ENCODE data around the gene NSF. TPM values are rescaled to one million over a fixed set of nuclear protein-coding genes. Genes with fewer than 3 reads are reported as not detected.
"Not testable (repeated sequence)": the region's sequence is repeated elsewhere in the genome, so short reads cannot be mapped to it uniquely, and the experiment has no call there.

Gene NSF
- total RNA-seq: 18.7 TPM

DNA sequence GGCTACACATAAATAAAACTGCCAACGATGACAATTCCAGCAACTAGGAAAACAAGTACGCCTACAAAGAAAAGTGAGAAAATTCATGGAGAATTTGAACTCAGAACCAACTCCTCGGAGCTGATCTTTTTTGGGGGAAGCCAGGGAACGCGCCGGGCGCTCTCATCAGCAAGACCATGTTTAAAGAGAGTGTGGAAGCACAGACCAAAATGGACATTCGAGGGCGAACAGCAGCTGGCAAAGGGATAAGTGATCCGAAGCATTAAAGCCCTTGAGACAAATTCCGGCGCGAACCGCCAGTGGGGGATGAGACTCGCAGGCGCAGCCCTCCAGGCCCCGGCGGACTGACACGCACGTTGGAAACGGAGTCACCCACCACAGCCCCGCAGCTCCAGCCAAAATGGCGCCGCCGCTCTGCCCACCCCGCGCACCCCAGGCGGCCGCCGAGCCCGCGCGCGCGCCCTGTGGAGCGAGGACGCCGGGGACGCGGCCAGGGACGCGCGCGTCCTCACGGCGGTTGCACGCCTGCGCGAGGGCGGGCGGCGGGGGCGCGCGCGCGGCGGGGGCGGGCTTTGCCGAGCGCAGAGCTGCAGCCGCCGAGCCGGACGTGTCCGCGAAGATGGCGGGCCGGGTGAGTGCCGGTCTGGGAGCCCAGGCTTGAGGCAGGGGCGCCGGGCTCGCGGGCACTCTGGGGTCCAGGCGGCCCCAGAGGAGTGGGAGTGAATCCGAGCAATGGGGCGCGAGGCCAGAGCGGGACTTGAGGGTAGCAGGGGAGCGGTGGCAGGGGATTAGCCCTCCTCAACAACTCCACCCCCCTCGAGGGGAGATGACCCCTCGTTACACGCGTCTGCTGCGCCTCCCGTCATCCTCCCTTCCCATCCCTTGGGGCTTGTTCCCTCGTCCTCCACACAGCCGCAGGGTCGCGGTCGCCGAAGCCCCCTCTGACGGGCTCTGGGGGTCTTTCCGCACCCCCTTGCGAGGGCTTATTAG is at the start of gene NSF:
TSS of gene NSF (plus strand) at position 513 of the 990 bp plus-strand sequence. CDS start at position 620, 107 bp downstream.
- H3K4me1 ChIP-seq (ENCODE audit: insufficient read depth, low read length); H3K27me3 ChIP-seq (ENCODE audit: insufficient read depth, low read length); H3K9me3 ChIP-seq (ENCODE audit: low read depth, low read length); H3K4me3 ChIP-seq (ENCODE audit: low read length): not testable (repeated sequence)

DNA sequence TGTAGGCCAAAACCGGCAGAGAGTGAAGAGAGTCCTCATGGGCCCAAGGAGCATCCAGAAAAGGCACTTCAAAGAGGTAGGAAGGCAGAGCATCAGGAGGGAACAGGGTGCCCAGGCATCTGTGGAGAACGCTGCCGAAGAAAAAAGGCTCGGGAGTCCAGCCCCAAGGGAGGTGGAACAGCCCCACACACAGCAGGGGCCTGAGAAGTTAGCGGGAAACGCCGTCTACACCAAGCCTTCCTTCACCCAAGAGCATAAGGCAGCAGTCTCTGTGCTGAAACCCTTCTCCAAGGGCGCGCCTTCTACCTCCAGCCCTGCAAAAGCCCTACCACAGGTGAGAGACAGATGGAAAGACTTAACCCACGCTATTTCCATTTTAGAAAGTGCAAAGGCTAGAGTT is 41.9 kb upstream of the NSF start:
- H3K4me3 ChIP-seq (ENCODE audit: low read length); H3K4me1 ChIP-seq (ENCODE audit: insufficient read depth, low read length); H3K9me3 ChIP-seq (ENCODE audit: low read depth, low read length); H3K27me3 ChIP-seq (ENCODE audit: insufficient read depth, low read length): not testable (repeated sequence)

DNA sequence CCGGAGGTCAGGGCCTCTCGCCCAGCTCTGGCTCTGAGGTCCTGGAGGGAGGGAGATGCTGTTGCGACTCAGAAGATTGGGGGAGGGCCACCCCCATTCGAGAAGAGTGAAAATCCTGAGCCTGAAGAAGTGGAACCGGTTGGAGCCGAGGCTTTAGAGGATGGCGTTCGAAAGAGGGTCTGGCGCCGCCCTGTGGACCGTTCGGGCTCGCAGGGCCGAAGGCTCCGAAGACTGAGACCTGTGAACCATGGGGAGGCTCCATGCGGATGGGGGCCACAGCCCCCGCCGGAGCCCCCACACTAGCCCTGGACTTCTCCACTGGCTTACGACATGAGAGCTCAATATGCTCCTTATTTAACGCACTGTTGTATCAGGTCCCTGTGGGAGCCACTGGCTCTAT is 31.3 kb upstream of the NSF start:
- H3K4me3 ChIP-seq (ENCODE audit: low read length); H3K27me3 ChIP-seq (ENCODE audit: insufficient read depth, low read length); H3K4me1 ChIP-seq (ENCODE audit: insufficient read depth, low read length); H3K9me3 ChIP-seq (ENCODE audit: low read depth, low read length): not testable (repeated sequence)

- H3K9me3 ChIP-seq (ENCODE audit: low read depth, low read length); H3K4me3 ChIP-seq (ENCODE audit: low read length); H3K4me1 ChIP-seq (ENCODE audit: insufficient read depth, low read length); H3K27me3 ChIP-seq (ENCODE audit: insufficient read depth, low read length): not testable (repeated sequence)
These were observed 30.4 kb upstream of the NSF start for GRCh38 chr17:46560048-46560447.

- not testable (repeated sequence) for H3K9me3 ChIP-seq (ENCODE audit: low read depth, low read length); H3K4me3 ChIP-seq (ENCODE audit: low read length); H3K27me3 ChIP-seq (ENCODE audit: insufficient read depth, low read length); H3K4me1 ChIP-seq (ENCODE audit: insufficient read depth, low read length)
These were observed 24.2 kb upstream of the NSF start for GRCh38 chr17:46566284-46566683.

DNA sequence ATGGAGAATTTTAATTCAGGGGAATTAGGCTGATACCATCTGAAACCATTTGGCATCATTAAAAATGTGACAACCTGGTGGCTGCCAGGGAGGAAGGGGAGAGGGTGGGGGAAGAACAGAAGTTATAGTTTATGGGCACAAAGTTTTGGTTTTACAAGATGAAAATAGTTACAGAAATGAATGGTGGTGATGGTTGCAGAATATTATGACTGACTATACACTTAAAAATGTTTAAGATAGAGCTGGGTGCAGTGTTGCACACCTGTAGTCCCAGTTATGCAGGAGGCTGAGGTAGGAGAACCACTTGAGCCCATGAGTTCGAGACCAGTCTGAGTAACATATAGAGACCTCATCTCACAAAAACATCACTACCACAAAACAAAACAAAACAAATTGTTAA is 23.5 kb upstream of the NSF start:
- H3K27me3 ChIP-seq (ENCODE audit: insufficient read depth, low read length); H3K4me3 ChIP-seq (ENCODE audit: low read length); H3K4me1 ChIP-seq (ENCODE audit: insufficient read depth, low read length); H3K9me3 ChIP-seq (ENCODE audit: low read depth, low read length): not testable (repeated sequence)

GRCh38 chr17:46571796-46572195 is 18.7 kb upstream of the NSF start:
- H3K27me3 ChIP-seq (ENCODE audit: insufficient read depth, low read length); H3K4me3 ChIP-seq (ENCODE audit: low read length); H3K4me1 ChIP-seq (ENCODE audit: insufficient read depth, low read length); H3K9me3 ChIP-seq (ENCODE audit: low read depth, low read length): not testable (repeated sequence)

GRCh38 chr17:46579083-46580075 is 11.1 kb upstream of the NSF start, which contains the start of gene ARL17A:
TSS of gene ARL17A (minus strand) at chr17:46579691. CDS start at chr17:46576322, 3,369 bp downstream.
- not testable (repeated sequence) for H3K4me1 ChIP-seq (ENCODE audit: insufficient read depth, low read length)

DNA sequence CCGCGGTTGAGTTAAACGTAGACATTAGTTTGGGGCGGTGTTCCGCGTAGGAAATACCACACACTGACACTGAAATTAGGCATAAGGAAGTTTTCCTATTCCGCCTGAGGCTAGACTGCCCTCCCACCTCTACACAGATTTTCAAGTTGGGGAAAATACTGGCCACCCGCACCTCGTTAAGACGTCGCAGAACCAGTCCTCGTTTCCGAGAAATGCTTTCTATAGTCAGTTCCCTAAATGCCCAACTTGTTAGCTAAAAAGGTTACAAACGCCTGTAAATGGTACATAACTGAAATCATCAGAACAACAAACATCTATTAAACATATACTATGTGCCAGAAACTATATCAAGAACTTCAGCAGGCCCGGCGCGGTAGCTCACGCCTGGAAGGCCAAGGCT is 10.4 kb upstream of the NSF start:
- H3K27me3 ChIP-seq (ENCODE audit: insufficient read depth, low read length); H3K9me3 ChIP-seq (ENCODE audit: low read depth, low read length); H3K4me1 ChIP-seq (ENCODE audit: insufficient read depth, low read length); H3K4me3 ChIP-seq (ENCODE audit: low read length): not testable (repeated sequence)

More at GRCh38 chr17:46579083-46580075, 11.1 kb upstream of the NSF start, which contains the start of gene ARL17A:
- not testable (repeated sequence) for H3K27me3 ChIP-seq (ENCODE audit: insufficient read depth, low read length); H3K4me3 ChIP-seq (ENCODE audit: low read length); H3K9me3 ChIP-seq (ENCODE audit: low read depth, low read length)

DNA sequence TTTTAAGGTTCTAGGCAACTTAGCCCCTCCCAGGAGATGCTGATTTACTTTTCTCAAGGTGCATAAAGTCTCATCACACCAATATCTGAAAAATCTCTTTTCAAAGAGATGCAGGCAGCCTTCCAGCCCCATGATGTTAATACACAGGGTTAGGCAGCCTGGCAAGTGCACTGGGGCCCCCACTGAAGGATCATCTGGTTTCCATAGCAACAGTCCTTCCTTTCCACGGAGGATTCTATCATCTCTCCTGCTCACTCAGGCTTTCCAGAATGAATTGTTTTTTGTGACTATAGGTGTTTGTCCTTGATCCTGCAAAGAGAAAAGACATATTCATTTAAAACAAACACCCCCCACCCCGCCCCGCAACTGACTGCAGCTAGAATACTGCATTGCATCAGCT is 5.0 kb upstream of the NSF start:
- H3K4me1 ChIP-seq (ENCODE audit: insufficient read depth, low read length); H3K27me3 ChIP-seq (ENCODE audit: insufficient read depth, low read length); H3K9me3 ChIP-seq (ENCODE audit: low read depth, low read length); H3K4me3 ChIP-seq (ENCODE audit: low read length): not testable (repeated sequence)

GRCh38 chr17:46591332-46591731 is 863 bp downstream of the NSF start:
- not testable (repeated sequence) for H3K27me3 ChIP-seq (ENCODE audit: insufficient read depth, low read length); H3K4me1 ChIP-seq (ENCODE audit: insufficient read depth, low read length); H3K4me3 ChIP-seq (ENCODE audit: low read length); H3K9me3 ChIP-seq (ENCODE audit: low read depth, low read length)

DNA sequence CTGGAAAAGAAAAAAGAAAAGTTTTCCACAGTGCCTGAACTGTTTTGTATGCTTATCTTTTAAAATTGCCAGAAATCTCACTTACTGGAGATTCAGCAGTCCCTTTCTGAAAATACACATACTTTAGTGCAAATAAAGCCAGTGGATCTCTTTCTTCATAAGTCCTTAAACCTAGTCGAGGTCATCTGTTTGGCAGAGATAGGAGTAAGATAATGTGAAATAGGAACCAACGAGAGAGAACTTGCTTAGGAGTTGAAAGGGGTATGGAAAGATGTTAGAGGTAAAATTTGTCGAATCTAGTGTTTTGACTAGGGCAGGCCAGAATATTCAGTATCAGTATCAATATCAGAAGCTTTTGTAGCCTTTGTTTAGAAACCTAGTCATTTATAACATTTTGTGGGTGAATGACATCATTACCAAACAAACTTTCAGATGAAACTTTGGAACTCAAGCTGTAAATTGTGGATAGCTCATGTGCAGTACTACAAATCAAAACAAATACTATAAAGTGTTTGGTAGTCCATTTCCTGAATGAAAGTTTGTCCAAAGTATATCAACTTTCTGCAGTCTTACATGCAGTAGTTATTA is 8.0 kb downstream of the NSF start:
- H3K9me3 ChIP-seq (ENCODE audit: low read depth, low read length); H3K4me3 ChIP-seq (ENCODE audit: low read length); H3K4me1 ChIP-seq (ENCODE audit: insufficient read depth, low read length); H3K27me3 ChIP-seq (ENCODE audit: insufficient read depth, low read length): not testable (repeated sequence)

DNA sequence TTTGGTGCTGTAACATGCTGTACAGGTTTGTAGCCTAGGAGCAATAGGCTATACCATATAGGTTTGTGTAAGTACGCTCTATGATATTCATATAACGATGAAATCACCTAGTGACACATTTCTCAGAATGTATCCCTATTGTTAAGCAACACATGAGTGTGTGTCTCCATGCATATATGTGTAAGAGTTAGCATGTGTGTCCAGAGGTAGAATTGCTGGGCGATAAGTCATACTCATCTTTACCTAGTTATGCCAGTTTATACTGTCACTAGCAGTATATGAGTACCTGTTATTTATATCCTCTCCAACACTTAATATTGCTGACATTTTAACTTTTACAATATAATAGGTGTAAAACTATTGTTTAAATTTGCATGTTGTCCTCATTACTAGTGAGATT is 10.3 kb downstream of the NSF start:
- not testable (repeated sequence) for H3K4me3 ChIP-seq (ENCODE audit: low read length); H3K27me3 ChIP-seq (ENCODE audit: insufficient read depth, low read length); H3K4me1 ChIP-seq (ENCODE audit: insufficient read depth, low read length); H3K9me3 ChIP-seq (ENCODE audit: low read depth, low read length)

- H3K4me1 ChIP-seq (ENCODE audit: insufficient read depth, low read length); H3K9me3 ChIP-seq (ENCODE audit: low read depth, low read length); H3K4me3 ChIP-seq (ENCODE audit: low read length); H3K27me3 ChIP-seq (ENCODE audit: insufficient read depth, low read length): not testable (repeated sequence)
These were observed 12.7 kb downstream of the NSF start for GRCh38 chr17:46603125-46603524.

GRCh38 chr17:46611304-46611703 is 20.8 kb downstream of the NSF start:
- not testable (repeated sequence) for H3K4me3 ChIP-seq (ENCODE audit: low read length); H3K27me3 ChIP-seq (ENCODE audit: insufficient read depth, low read length); H3K9me3 ChIP-seq (ENCODE audit: low read depth, low read length); H3K4me1 ChIP-seq (ENCODE audit: insufficient read depth, low read length)
